ENCODE data around the gene TCAF2. TPM values are rescaled to one million over a fixed set of nuclear protein-coding genes. Genes with fewer than 3 reads are reported as not detected.
"Not testable (repeated sequence)": the region's sequence is repeated elsewhere in the genome, so short reads cannot be mapped to it uniquely, and the experiment has no call there.

Gene TCAF2
- total RNA-seq, 4 donors from 2014 or later: 1.6 to 2.9 (median 2.3) TPM

- intact Hi-C loops (cut with DNase I; ENCODE audit: low total_unique reads); H3K27me3 ChIP-seq; H3K4me3 ChIP-seq; in situ Hi-C loops (cut with MboI; ENCODE audit: low sequenced_read_pairs in 4 of 4); H3K4me1 ChIP-seq; ATAC-seq; H3K36me3 ChIP-seq; DNase-seq; H3K9me3 ChIP-seq; H3K27ac ChIP-seq: not testable (repeated sequence)
Measured at GRCh38 chr7:143649902-143650301, 29.1 kb downstream of the TCAF2 start.

GRCh38 chr7:143650447-143650846 is 29.7 kb downstream of the TCAF2 start:
- in situ Hi-C loops (cut with MboI; ENCODE audit: low sequenced_read_pairs in 4 of 4); H3K27ac ChIP-seq; H3K9me3 ChIP-seq; DNase-seq; intact Hi-C loops (cut with DNase I; ENCODE audit: low total_unique reads); H3K4me3 ChIP-seq; H3K27me3 ChIP-seq; H3K4me1 ChIP-seq; H3K36me3 ChIP-seq: not testable (repeated sequence)
- peak; percentile 41 to 72 for ATAC-seq

Other genes starting within 250 kb of the TCAF2 start
- 10 to 100 TPM; 27.1 to 81.8 (median 43.2) TPM for gene ZYX, start 239.6 kb upstream of the TCAF2 start, total RNA-seq
- not detected for gene EPHA1, start 212.1 kb upstream of the TCAF2 start, total RNA-seq
- not detected for gene TAS2R60, start 177.5 kb upstream of the TCAF2 start, total RNA-seq
- not detected for gene TAS2R41, start 143.1 kb upstream of the TCAF2 start, total RNA-seq
- gene CTAGE15, start 49.2 kb upstream of the TCAF2 start, total RNA-seq: not detected
- gene CTAGE6, start 136.7 kb downstream of the TCAF2 start, total RNA-seq: 1 to 10 TPM in 1 of 4 donors, not detected in 3; 1.2 TPM

All from gastrocnemius medialis (tissue), 4 donors.